Large intestine (tissue), 1 donor: ENCODE measurements around the gene OR51B2. TPM values are rescaled to one million over a fixed set of nuclear protein-coding genes. Genes with fewer than 3 reads are reported as not detected.

Source experiments
- polyA plus RNA-seq: library from polyadenylated mRNA; unstranded; fragments of 120-200 nt; gene quantifications from one replicate; pipeline ENCODE4 v1.2.1, GENCODE V29; 2013

The OR51B2 gene
- polyA plus RNA-seq, 1 donor = not detected

Other genes with a start within 250 kb of the OR51B2 start
- gene OR52A5, start 185.9 kb downstream of the OR51B2 start, polyA plus RNA-seq = not detected
- gene OR52A1, start 169.5 kb downstream of the OR51B2 start, polyA plus RNA-seq = not detected
- gene OR51V1, start 123.6 kb downstream of the OR51B2 start, polyA plus RNA-seq = not detected
- gene HBB, start 97.2 kb downstream of the OR51B2 start, polyA plus RNA-seq = 175 TPM
- 0.09 TPM for gene HBD, start 89.8 kb downstream of the OR51B2 start, polyA plus RNA-seq
- 9.7 TPM for gene HBG1, start 74.4 kb downstream of the OR51B2 start, polyA plus RNA-seq
- 2,367 TPM for gene HBG2, start 69.5 kb downstream of the OR51B2 start, polyA plus RNA-seq
- gene HBE1, start 54.4 kb downstream of the OR51B2 start, polyA plus RNA-seq = 5.6 TPM
- 0.07 TPM for gene OR51B4, start 22.4 kb downstream of the OR51B2 start, polyA plus RNA-seq
- gene OR51B5, start 19.2 kb upstream of the OR51B2 start, polyA plus RNA-seq = 0.30 TPM
- gene OR51B6, start 27.2 kb upstream of the OR51B2 start, polyA plus RNA-seq = not detected
- not detected for gene OR51M1, start 59.5 kb upstream of the OR51B2 start, polyA plus RNA-seq
- gene OR51Q1, start 97.8 kb upstream of the OR51B2 start, polyA plus RNA-seq = not detected
- gene OR51I1, start 117.2 kb upstream of the OR51B2 start, polyA plus RNA-seq = not detected
- gene OR51I2, start 125.0 kb upstream of the OR51B2 start, polyA plus RNA-seq = not detected
- not detected for gene OR52D1, start 164.4 kb upstream of the OR51B2 start, polyA plus RNA-seq
- gene UBQLN3, start 185.7 kb upstream of the OR51B2 start, polyA plus RNA-seq = not detected
- 0.70 TPM for gene UBQLNL, start 192.4 kb upstream of the OR51B2 start, polyA plus RNA-seq
- not detected for gene OR52H1, start 224.2 kb upstream of the OR51B2 start, polyA plus RNA-seq